SK-N-SH (cell line): ENCODE data around the gene GNAI1. TPM values are rescaled to one million over a fixed set of nuclear protein-coding genes. Genes with fewer than 3 reads are reported as not detected.

Source experiments
- CTCF ChIA-PET: fragments of 300-600, 350-600 bp; formaldehyde crosslinking; extraction: SDS; loops from one replicate; lab custom pipeline; 2021; lab: Yijun Ruan, JAX
- POLR2A ChIA-PET: fragments of 350-600 bp; sonication (Branson Sonifier 250); formaldehyde crosslinking; extraction: SDS; loops from one replicate; lab custom pipeline; 2020; ENCODE audit warnings: antibody characterized with exemption, inconsistent platforms; lab: Yijun Ruan, JAX
- DNase-seq: peaks from one replicate; pipeline ENCODE4 v3.0.0; 2012
- H2AFZ ChIP-seq: fragments of 200-600 bp; sonication (generic); 2 replicates; pipeline ENCODE4 v1.8.1; 2016; ENCODE audit warnings: antibody characterized with exemption, mild to moderate bottlenecking, low read depth
- H3F3A ChIP-seq: fragments of 200-600 bp; sonication (generic); replicated peaks from 2 replicates; pipeline ENCODE3; 2016; ENCODE audit warnings: antibody characterized with exemption, mild to moderate bottlenecking; ENCODE audit not compliant: insufficient read depth
- H3K27ac ChIP-seq, 2 experiments: fragments of 200-500 bp in 1 of 2; fragments of 200-600 bp in 1 of 2; sonication (Bioruptor generic) in 1 of 2; sonication (generic), shearing (Covaris generic) in 1 of 2; 2 replicates each; pipeline versions ENCODE4 v1.5.1 to v1.6.1; 2014 to 2016; ENCODE audit warnings: low read depth in 2 of 2, inconsistent platforms in 1 of 2, low read length in 1 of 2, mild to moderate bottlenecking in 1 of 2, mixed read lengths in 1 of 2
- H3K27me3 ChIP-seq: fragments of 200-600 bp; sonication (generic), shearing (Covaris generic); 2 replicates; pipeline ENCODE4 v1.6.1; 2016; ENCODE audit warnings: mixed run types; ENCODE audit not compliant: insufficient read depth
- H3K36me3 ChIP-seq, 2 experiments: fragments of 200-500 bp in 1 of 2; fragments of 200-600 bp in 1 of 2; sonication (Bioruptor generic) in 1 of 2; sonication (generic) in 1 of 2; replicated peaks in 1 of 2; 2 replicates each; pipeline versions ENCODE3 to v1.5.1; 2014 to 2016; ENCODE audit warnings: low read length in 1 of 2, mild to moderate bottlenecking in 1 of 2; ENCODE audit not compliant: insufficient read depth in 2 of 2, control insufficient read depth in 1 of 2
- H3K4me1 ChIP-seq, 2 experiments: fragments of 200-500 bp in 1 of 2; fragments of 200-600 bp in 1 of 2; sonication (Bioruptor generic) in 1 of 2; sonication (generic), shearing (Covaris generic) in 1 of 2; 2 replicates each; pipeline versions ENCODE4 v1.5.1 to v1.6.1; 2014 to 2016; ENCODE audit warnings: low read depth in 1 of 2, low read length in 1 of 2, mixed run types in 1 of 2; ENCODE audit not compliant: insufficient read depth in 2 of 2, control insufficient read depth in 1 of 2
- H3K4me2 ChIP-seq: fragments of 200-600 bp; sonication (generic), shearing (Covaris generic); 2 replicates; pipeline ENCODE4 v1.6.1; 2017; ENCODE audit warnings: mixed run types
- H3K4me3 ChIP-seq, 2 experiments: fragments of 200-500 bp in 1 of 2; fragments of 200-600 bp in 1 of 2; sonication (Bioruptor generic) in 1 of 2; sonication (generic), shearing (Covaris generic) in 1 of 2; 2 replicates each; pipeline versions ENCODE4 v1.5.1 to v1.8.1; 2014 to 2016; ENCODE audit warnings: low read depth in 2 of 2, inconsistent platforms in 1 of 2, low read length in 1 of 2, mild to moderate bottlenecking in 1 of 2, mixed read lengths in 1 of 2, moderate library complexity in 1 of 2
- H3K79me2 ChIP-seq: fragments of 200-600 bp; sonication (generic); 2 replicates; pipeline ENCODE4 v1.8.1; 2017; ENCODE audit warnings: mild to moderate bottlenecking; ENCODE audit not compliant: insufficient read depth
- H3K9ac ChIP-seq: fragments of 200-600 bp; sonication (generic); 2 replicates; pipeline ENCODE4 v1.6.1; 2017; ENCODE audit warnings: mixed run types
- H3K9me2 ChIP-seq: fragments of 200-600 bp; sonication (generic); 2 replicates; pipeline ENCODE4 v1.6.1; 2017; ENCODE audit warnings: mixed run types
- H3K9me3 ChIP-seq: fragments of 200-600 bp; sonication (generic); 2 replicates; pipeline ENCODE4 v1.6.1; 2017; ENCODE audit warnings: mixed run types, mild to moderate bottlenecking, moderate library complexity
- H4K20me1 ChIP-seq: fragments of 200-600 bp; sonication (generic); 2 replicates; pipeline ENCODE4 v1.6.1; 2017; ENCODE audit warnings: mild to moderate bottlenecking, mixed run types; ENCODE audit not compliant: insufficient read depth
- CHD2 ChIP-seq: fragments of 150-350 bp; IDR thresholded peaks from 2 replicates; pipeline ENCODE4 v1.6.1; 2018; ENCODE audit warnings: low read length; ENCODE audit not compliant: partially characterized antibody
- ELF1 ChIP-seq: IDR thresholded peaks from 2 replicates; pipeline ENCODE4 v1.4.0; 2012
- EP300 ChIP-seq, 2 experiments: IDR thresholded peaks; 2 replicates each; pipeline versions ENCODE4 v1.4.0 to v1.6.1; 2012; ENCODE audit warnings: borderline replicate concordance in 1 of 2, low read depth in 1 of 2, low read length in 1 of 2
- EZH2phosphoT487 ChIP-seq: fragments of 200-600 bp; sonication (generic); IDR thresholded peaks from 2 replicates; pipeline ENCODE4 v1.6.1; 2017; ENCODE audit warnings: low read depth, mixed run types, mild to moderate bottlenecking, antibody characterized with exemption, moderate library complexity, borderline replicate concordance
- FOSL2 ChIP-seq: IDR thresholded peaks from 2 replicates; pipeline ENCODE4 v1.4.0; 2012; ENCODE audit warnings: low read depth, mild to moderate bottlenecking, moderate library complexity, borderline replicate concordance
- FOXM1 ChIP-seq: IDR thresholded peaks from 2 replicates; pipeline ENCODE4 v1.4.0; 2012; ENCODE audit warnings: low read depth, mild to moderate bottlenecking
- GABPA ChIP-seq: IDR thresholded peaks from 2 replicates; pipeline ENCODE4 v1.4.0; 2012; ENCODE audit warnings: low read depth, mild to moderate bottlenecking
- MAX ChIP-seq: IDR thresholded peaks from 2 replicates; pipeline ENCODE4 v1.4.0; 2012; ENCODE audit warnings: low read depth
- MEF2A ChIP-seq: IDR thresholded peaks from 2 replicates; pipeline ENCODE4 v1.4.0; 2012; ENCODE audit warnings: low read depth, borderline replicate concordance
- MXI1 ChIP-seq: IDR thresholded peaks from 2 replicates; pipeline ENCODE4 v1.6.1; 2012; ENCODE audit warnings: mild to moderate bottlenecking, low read depth, low read length, improper control_type of control experiment
- NFIC ChIP-seq: IDR thresholded peaks from 2 replicates; pipeline ENCODE4 v1.4.0; 2012; ENCODE audit warnings: borderline replicate concordance
- NRF1 ChIP-seq: IDR thresholded peaks from 2 replicates; pipeline ENCODE4 v1.6.1; 2012; ENCODE audit warnings: low read depth, mild to moderate bottlenecking, low read length
- PBX3 ChIP-seq: IDR thresholded peaks from 2 replicates; pipeline ENCODE4; 2012
- RAD21 ChIP-seq: IDR thresholded peaks from 2 replicates; pipeline ENCODE4 v1.6.1; 2012; ENCODE audit warnings: mild to moderate bottlenecking, low read length
- RCOR1 ChIP-seq: fragments of 150-350 bp; IDR thresholded peaks from 2 replicates; pipeline ENCODE4 v1.6.1; 2017; ENCODE audit warnings: antibody characterized with exemption, low read length
- RFX5 ChIP-seq: IDR thresholded peaks from 2 replicates; pipeline ENCODE4 v1.6.1; 2012; ENCODE audit warnings: mild to moderate bottlenecking, improper control_type of control experiment, low read length
- SIN3A ChIP-seq: IDR thresholded peaks from 2 replicates; pipeline ENCODE4 v1.6.1; 2012; ENCODE audit warnings: low read depth, mild to moderate bottlenecking, low read length, moderate library complexity, borderline replicate concordance
- SMC3 ChIP-seq: IDR thresholded peaks from 2 replicates; pipeline ENCODE4 v1.6.1; 2012; ENCODE audit warnings: low read depth, low read length, improper control_type of control experiment
- TAF1 ChIP-seq: IDR thresholded peaks from 2 replicates; pipeline ENCODE4 v1.6.1; 2012; ENCODE audit warnings: low read depth, mild to moderate bottlenecking, low read length, moderate library complexity, borderline replicate concordance
- TCF12 ChIP-seq: IDR thresholded peaks from 2 replicates; pipeline ENCODE4 v1.4.0; 2012
- TEAD4 ChIP-seq: IDR thresholded peaks from 2 replicates; pipeline ENCODE4 v1.4.0; 2012; ENCODE audit warnings: mild to moderate bottlenecking, borderline replicate concordance; ENCODE audit not compliant: insufficient read depth
- YY1 ChIP-seq: IDR thresholded peaks from 2 replicates; pipeline ENCODE4 v1.4.0; 2012; ENCODE audit warnings: low read depth, mild to moderate bottlenecking
- WGBS: methylation state at CpG from one replicate; pipeline ENCODE4 v1.1.6; 2017; ENCODE audit warnings: low lambda C conversion rate; 5-methylcytosine and 5-hydroxymethylcytosine counted together
- polyA plus RNA-seq, 3 experiments: library from polyadenylated mRNA; depleted of rRNA; stranded (reverse); fragments of >200 nt; gene quantifications; 2 replicates each; pipeline ENCODE4 v1.2.3, GENCODE V29; 2012
- TF ChIP-seq, protein P1 (sequence below): IDR thresholded peaks from 2 replicates; pipeline ENCODE4 v1.6.1; 2012; ENCODE audit warnings: mild to moderate bottlenecking, low read depth, low read length, moderate library complexity
- TF ChIP-seq, protein P2 (sequence below): IDR thresholded peaks from 2 replicates; pipeline ENCODE4 v1.4.0; 2012; ENCODE audit warnings: low read depth, borderline replicate concordance
- TF ChIP-seq, protein P3 (sequence below): fragments of 150-350 bp; IDR thresholded peaks from 2 replicates; pipeline ENCODE4 v1.6.1; 2016; ENCODE audit warnings: mild to moderate bottlenecking, low read depth, low read length

The GNAI1 gene
- polyA plus RNA-seq (2012; rRNA removed) = 67.4 and 69.1 TPM in 2 replicates
- 81.2 and 125 TPM in 2 replicates for polyA plus RNA-seq (2012; cell fraction: cytosol; rRNA removed)
- polyA plus RNA-seq (2012; cell fraction: nucleus; rRNA removed) = 24.5 and 39.9 TPM in 2 replicates

GRCh38 chr7:80134536-80135308 lies at the start of gene GNAI1:
TSS of gene GNAI1 (plus strand) at chr7:80134831. CDS start at chr7:80135161, 330 bp downstream.
- CTCF ChIA-PET = interaction anchor here (0.5 to 8.8 kb wide), 63 partner anchors 9 to 1313 kb away, joined by 3 to 164 read pairs (median 4); no protein-coding TSS in a partner anchor
- Histone ChIP-seq H3K79me2 (peaks cover 42% of the 10 kb centered on the region), H3K9ac (peak within 1 kb of the TSS; percentile 86), H3K27ac (peak within 1 kb of the TSS; percentile 80 to 96), H3K4me2 (peak within 1 kb of the TSS; percentile 79), H4K20me1 (peaks cover 30% of the 10 kb centered on the region), H3K9me3 (no peaks in the 10 kb centered on the region), H3K4me1 (peaks cover 25 to 26% of the 10 kb centered on the region in 2 experiments), H3K4me3 (peak within 1 kb of the TSS; percentile 95 to 99), H3K9me2 (no peaks in the 10 kb centered on the region), H3K27me3 (no peaks in the 10 kb centered on the region), H3F3A (peaks cover 25% of the 10 kb centered on the region), H3K36me3 (no peaks in the 10 kb centered on the region), H2AFZ (peak within 1 kb of the TSS; percentile 82)
- WGBS = 3% methylated on average over 24 of the region's 92 CpGs
- POLR2A ChIA-PET = interaction anchor here (0.6 to 2.4 kb wide), 3 partner anchors 100 to 257 kb away, joined by 3 to 10 read pairs (median 3); no protein-coding TSS in a partner anchor
- DNase-seq = peak; percentile 98
- peak; percentile 87 for TF ChIP-seq SMC3
- TF ChIP-seq RFX5 = no peak
- peak; percentile 56 for TF ChIP-seq NFIC
- 0 out of 2 replicates have a peak, but pooled peaks have one; percentile 27 for TF ChIP-seq PBX3
- peak; percentile 37 for TF ChIP-seq TCF12
- TF ChIP-seq FOSL2 = peak; percentile 47; the same call in 1 of the 2 replicates
- peak; percentile 31; the same call in 1 of the 2 replicates for TF ChIP-seq TEAD4
- TF ChIP-seq, protein P1, sequence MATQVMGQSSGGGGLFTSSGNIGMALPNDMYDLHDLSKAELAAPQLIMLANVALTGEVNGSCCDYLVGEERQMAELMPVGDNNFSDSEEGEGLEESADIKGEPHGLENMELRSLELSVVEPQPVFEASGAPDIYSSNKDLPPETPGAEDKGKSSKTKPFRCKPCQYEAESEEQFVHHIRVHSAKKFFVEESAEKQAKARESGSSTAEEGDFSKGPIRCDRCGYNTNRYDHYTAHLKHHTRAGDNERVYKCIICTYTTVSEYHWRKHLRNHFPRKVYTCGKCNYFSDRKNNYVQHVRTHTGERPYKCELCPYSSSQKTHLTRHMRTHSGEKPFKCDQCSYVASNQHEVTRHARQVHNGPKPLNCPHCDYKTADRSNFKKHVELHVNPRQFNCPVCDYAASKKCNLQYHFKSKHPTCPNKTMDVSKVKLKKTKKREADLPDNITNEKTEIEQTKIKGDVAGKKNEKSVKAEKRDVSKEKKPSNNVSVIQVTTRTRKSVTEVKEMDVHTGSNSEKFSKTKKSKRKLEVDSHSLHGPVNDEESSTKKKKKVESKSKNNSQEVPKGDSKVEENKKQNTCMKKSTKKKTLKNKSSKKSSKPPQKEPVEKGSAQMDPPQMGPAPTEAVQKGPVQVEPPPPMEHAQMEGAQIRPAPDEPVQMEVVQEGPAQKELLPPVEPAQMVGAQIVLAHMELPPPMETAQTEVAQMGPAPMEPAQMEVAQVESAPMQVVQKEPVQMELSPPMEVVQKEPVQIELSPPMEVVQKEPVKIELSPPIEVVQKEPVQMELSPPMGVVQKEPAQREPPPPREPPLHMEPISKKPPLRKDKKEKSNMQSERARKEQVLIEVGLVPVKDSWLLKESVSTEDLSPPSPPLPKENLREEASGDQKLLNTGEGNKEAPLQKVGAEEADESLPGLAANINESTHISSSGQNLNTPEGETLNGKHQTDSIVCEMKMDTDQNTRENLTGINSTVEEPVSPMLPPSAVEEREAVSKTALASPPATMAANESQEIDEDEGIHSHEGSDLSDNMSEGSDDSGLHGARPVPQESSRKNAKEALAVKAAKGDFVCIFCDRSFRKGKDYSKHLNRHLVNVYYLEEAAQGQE = 0 out of 2 replicates have a peak, but pooled peaks have one; percentile 32
- TF ChIP-seq, protein P2, sequence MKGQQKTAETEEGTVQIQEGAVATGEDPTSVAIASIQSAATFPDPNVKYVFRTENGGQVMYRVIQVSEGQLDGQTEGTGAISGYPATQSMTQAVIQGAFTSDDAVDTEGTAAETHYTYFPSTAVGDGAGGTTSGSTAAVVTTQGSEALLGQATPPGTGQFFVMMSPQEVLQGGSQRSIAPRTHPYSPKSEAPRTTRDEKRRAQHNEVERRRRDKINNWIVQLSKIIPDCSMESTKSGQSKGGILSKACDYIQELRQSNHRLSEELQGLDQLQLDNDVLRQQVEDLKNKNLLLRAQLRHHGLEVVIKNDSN = no peak; the same call in none of the 2 replicates
- TF ChIP-seq YY1 = no peak; the same call in 1 of the 2 replicates
- TF ChIP-seq ELF1 = no peak
- no peak; the same call in 1 of the 2 replicates for TF ChIP-seq MEF2A
- TF ChIP-seq RAD21 = peak; percentile 75
- TF ChIP-seq TAF1 = peak; percentile 44; the same call in 1 of the 2 replicates
- no peak for TF ChIP-seq CHD2
- TF ChIP-seq EP300 (IDR thresholded peaks at IDR 0.05; ENCODE audit: borderline replicate concordance in 1 of 2, low read depth in 1 of 2, low read length in 1 of 2) = no peak
- TF ChIP-seq FOXM1 = no peak
- TF ChIP-seq, protein P3, sequence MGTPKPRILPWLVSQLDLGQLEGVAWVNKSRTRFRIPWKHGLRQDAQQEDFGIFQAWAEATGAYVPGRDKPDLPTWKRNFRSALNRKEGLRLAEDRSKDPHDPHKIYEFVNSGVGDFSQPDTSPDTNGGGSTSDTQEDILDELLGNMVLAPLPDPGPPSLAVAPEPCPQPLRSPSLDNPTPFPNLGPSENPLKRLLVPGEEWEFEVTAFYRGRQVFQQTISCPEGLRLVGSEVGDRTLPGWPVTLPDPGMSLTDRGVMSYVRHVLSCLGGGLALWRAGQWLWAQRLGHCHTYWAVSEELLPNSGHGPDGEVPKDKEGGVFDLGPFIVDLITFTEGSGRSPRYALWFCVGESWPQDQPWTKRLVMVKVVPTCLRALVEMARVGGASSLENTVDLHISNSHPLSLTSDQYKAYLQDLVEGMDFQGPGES = no peak
- TF ChIP-seq MAX = peak; percentile 71
- TF ChIP-seq RCOR1 = peak; percentile 71
- TF ChIP-seq GABPA = no peak
- TF ChIP-seq NRF1 = no peak
- peak; percentile 70; the same call in 1 of the 2 replicates for TF ChIP-seq MXI1
- no peak for TF ChIP-seq SIN3A
- TF ChIP-seq EZH2phosphoT487 = no peak
